IMR-90 (cell line): ENCODE measurements around the gene TGFBRAP1. TPM values are rescaled to one million over a fixed set of nuclear protein-coding genes. Genes with fewer than 3 reads are reported as not detected.

Experiments
- ATAC-seq: fragments of 200-7000 bp; cut with Tn5 transposase; 2 replicates; pipeline ENCODE4 v1.9.1; 2020; ENCODE audit warnings: low read depth, mild to moderate bottlenecking, moderate library complexity
- BruUV-seq: library from RNA; stranded (reverse); fragments of 400-500 nt; replicated peaks from 2 replicates; lab custom pipeline; 2021; lab: Mats Ljungman, UMichigan
- CTCF ChIA-PET: fragments of 300-600 bp; formaldehyde crosslinking; extraction: SDS; loops from one replicate; lab custom pipeline; 2021; ENCODE audit warnings: antibody characterized with exemption; lab: Yijun Ruan, JAX
- POLR2A ChIA-PET: fragments of 300-600 bp; sonication (Branson Sonifier 250); formaldehyde crosslinking; loops from one replicate; lab custom pipeline; 2022; ENCODE audit warnings: antibody characterized with exemption; ENCODE audit not compliant: unreplicated experiment; lab: Charles Lee
- DNase-seq: peaks from one replicate; pipeline ENCODE4 v3.0.0; 2013
- H2AFZ ChIP-seq: replicated peaks from 2 replicates; pipeline ENCODE3; 2013; ENCODE audit warnings: low read length, mild to moderate bottlenecking; ENCODE audit not compliant: poor library complexity
- H2AK5ac ChIP-seq: 2 replicates; pipeline ENCODE4 v1.6.1; 2013; ENCODE audit warnings: low read depth, low read length, inconsistent platforms
- H2AK9ac ChIP-seq: replicated peaks from 2 replicates; pipeline ENCODE3; 2013; ENCODE audit warnings: mild to moderate bottlenecking, low read depth, low read length, moderate library complexity; ENCODE audit not compliant: poor library complexity
- H2BK120ac ChIP-seq: 2 replicates; pipeline ENCODE4 v1.6.1; 2013; ENCODE audit warnings: low read depth, low read length, inconsistent platforms
- H2BK15ac ChIP-seq: 3 replicates; pipeline ENCODE4 v1.6.1; 2013; ENCODE audit warnings: low read depth, low read length, inconsistent platforms
- H2BK20ac ChIP-seq: 2 replicates; pipeline ENCODE4 v1.6.1; 2013; ENCODE audit warnings: low read depth, mild to moderate bottlenecking, inconsistent platforms, low read length, moderate library complexity
- H2BK5ac ChIP-seq: 2 replicates; pipeline ENCODE4 v1.6.1; 2013; ENCODE audit warnings: mild to moderate bottlenecking, low read depth, low read length, inconsistent platforms; ENCODE audit not compliant: poor library complexity, severe bottlenecking
- H3K14ac ChIP-seq: replicated peaks from 2 replicates; pipeline ENCODE4 v1.6.1; 2013; ENCODE audit warnings: low read depth, low read length, inconsistent platforms
- H3K18ac ChIP-seq: 2 replicates; pipeline ENCODE4 v1.6.1; 2013; ENCODE audit warnings: low read depth, low read length, control low read depth
- H3K23ac ChIP-seq: 2 replicates; pipeline ENCODE4 v1.6.1; 2013; ENCODE audit warnings: low read depth, low read length, inconsistent platforms
- H3K27ac ChIP-seq: 2 replicates; pipeline ENCODE4 v1.5.1; 2013; ENCODE audit warnings: mild to moderate bottlenecking, control low read depth, low read length; ENCODE audit not compliant: insufficient read depth
- H3K27me3 ChIP-seq: 2 replicates; pipeline ENCODE4 v1.6.1; 2013; ENCODE audit warnings: low read length; ENCODE audit not compliant: control insufficient read depth, insufficient read depth
- H3K36me3 ChIP-seq: 2 replicates; pipeline ENCODE4 v1.6.1; 2013; ENCODE audit warnings: low read length, mixed read lengths; ENCODE audit not compliant: control insufficient read depth, insufficient read depth
- H3K4ac ChIP-seq: 2 replicates; pipeline ENCODE4 v1.6.1; 2013; ENCODE audit warnings: low read depth, low read length, inconsistent platforms
- H3K4me1 ChIP-seq: 2 replicates; pipeline ENCODE4 v1.6.1; 2013; ENCODE audit warnings: low read length, mixed read lengths; ENCODE audit not compliant: control insufficient read depth, insufficient read depth
- H3K4me2 ChIP-seq: 2 replicates; pipeline ENCODE4 v1.6.1; 2013; ENCODE audit warnings: low read depth, mild to moderate bottlenecking, control low read depth, low read length, moderate library complexity
- H3K4me3 ChIP-seq: 2 replicates; pipeline ENCODE4 v1.5.1; 2013; ENCODE audit warnings: low read depth, mild to moderate bottlenecking, control low read depth, low read length, moderate library complexity; ENCODE audit not compliant: insufficient read depth
- H3K56ac ChIP-seq: 2 replicates; pipeline ENCODE4 v1.6.1; 2013; ENCODE audit warnings: low read length, inconsistent platforms; ENCODE audit not compliant: insufficient read depth; ENCODE audit errors: extremely low read depth
- H3K79me1 ChIP-seq, 2 experiments: 2 replicates each; pipeline ENCODE4 v1.6.1; 2013; ENCODE audit warnings: low read length in 2 of 2, inconsistent platforms in 1 of 2, low read depth in 1 of 2
- H3K9ac ChIP-seq: 2 replicates; pipeline ENCODE4 v1.6.1; 2013; ENCODE audit warnings: low read depth, low read length, control low read depth
- H3K9me1 ChIP-seq: 2 replicates; pipeline ENCODE4 v1.6.1; 2013; ENCODE audit warnings: low read length, inconsistent platforms; ENCODE audit not compliant: insufficient read depth
- H3K9me3 ChIP-seq: 2 replicates; pipeline ENCODE4 v1.6.1; 2013; ENCODE audit warnings: low read length; ENCODE audit not compliant: control insufficient read depth, insufficient read depth
- H4K20me1 ChIP-seq: 2 replicates; pipeline ENCODE4 v1.6.1; 2013; ENCODE audit warnings: low read length, inconsistent platforms; ENCODE audit not compliant: insufficient read depth
- H4K5ac ChIP-seq: 2 replicates; pipeline ENCODE4 v1.6.1; 2013; ENCODE audit warnings: mild to moderate bottlenecking, low read depth, low read length, control low read depth
- H4K8ac ChIP-seq, 2 experiments: 2 replicates each; pipeline ENCODE4 v1.6.1; 2013; ENCODE audit warnings: low read depth in 2 of 2, low read length in 2 of 2, control low read depth in 1 of 2, inconsistent platforms in 1 of 2
- H4K91ac ChIP-seq: 2 replicates; pipeline ENCODE4 v1.6.1; 2013; ENCODE audit warnings: low read depth, low read length, inconsistent platforms; ENCODE audit not compliant: insufficient read depth
- CEBPB ChIP-seq: IDR thresholded peaks from 2 replicates; pipeline ENCODE4 v1.6.1; 2012; ENCODE audit warnings: low read depth, low read length, improper control_type of control experiment
- POLR2A ChIP-seq: IDR thresholded peaks from 2 replicates; pipeline ENCODE4 v1.6.1; 2012; ENCODE audit warnings: mild to moderate bottlenecking, low read depth, low read length
- WGBS, 2 experiments: methylation state at CpG; one replicate each; pipeline versions ENCODE4 v1.1.5 to v1.1.7; 2013; ENCODE audit warnings: missing lambda C conversion rate in 2 of 2; ENCODE audit not compliant: insufficient read length in 1 of 2; ENCODE audit errors: extremely low coverage in 2 of 2; 5-methylcytosine and 5-hydroxymethylcytosine counted together
- dilution Hi-C: fragments of 300-500 bp; cut with HindIII; formaldehyde crosslinking; loops from one replicate; pipeline ENCODE4 v1.14.3; 2018; ENCODE audit warnings: low sequenced_read_pairs; ENCODE audit not compliant: unreplicated experiment
- in situ Hi-C: fragments of 300-500 bp; cut with MboI; formaldehyde crosslinking; loops from 3 replicates; pipeline ENCODE4 v1.14.3; 2019; ENCODE audit warnings: low sequenced_read_pairs, inconsistent platforms, mixed read lengths
- intact Hi-C: fragments of 100-400 bp; cut with micrococcal nuclease; formaldehyde crosslinking; loops from 2 replicates; pipeline ENCODE4 v1.10.0; 2022
- polyA plus RNA-seq, 3 experiments: library from polyadenylated mRNA; depleted of rRNA; stranded (reverse); fragments of >200 nt; gene quantifications; 2 replicates each; pipeline ENCODE4 v1.2.3, GENCODE V29; 2012; ENCODE audit warnings: low replicate concordance in 1 of 3
- total RNA-seq: library from RNA; depleted of rRNA; stranded (reverse); fragments of >200 nt; gene quantifications from 2 replicates; pipeline ENCODE4 v1.2.3, GENCODE V29; 2012
- TF ChIP-seq, protein P1 (sequence below): fragments of 150-350 bp; IDR thresholded peaks from 2 replicates; pipeline ENCODE4 v1.6.1; 2016; ENCODE audit warnings: low read depth, mild to moderate bottlenecking, low read length, moderate library complexity, borderline replicate concordance
- TF ChIP-seq, protein P2 (sequence below): conservative IDR thresholded peaks from 2 replicates; pipeline ENCODE4 v1.5.1; 2012; ENCODE audit warnings: mild to moderate bottlenecking, low read depth, low read length, improper control_type of control experiment

The TGFBRAP1 gene
- total and polyA plus RNA-seq, 2 of the 4 experiments (the other 2 are of a cell fraction) = 7.2 to 10.4 TPM

DNA sequence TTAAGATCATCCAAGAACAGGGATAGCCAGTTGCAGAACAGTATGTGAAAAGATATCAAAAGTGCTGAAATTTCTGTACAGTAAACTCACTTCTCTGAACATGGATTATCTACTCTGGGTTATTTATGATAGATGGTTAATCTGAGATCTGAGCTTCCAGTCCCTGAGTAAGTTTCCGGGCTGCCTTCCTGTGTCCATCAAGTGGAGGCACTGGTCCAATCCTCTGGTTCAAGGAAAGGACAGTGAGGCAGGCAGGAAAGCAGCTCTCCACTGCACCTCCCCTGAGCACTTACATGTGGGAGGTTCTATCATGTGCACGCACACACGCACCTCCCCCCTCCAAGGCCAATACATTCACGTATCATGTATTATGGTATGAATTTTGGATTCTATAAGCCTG lies 55.5 kb downstream of the TGFBRAP1 start:
- no peak overlapping the region for H4K91ac ChIP-seq
- no peak overlapping the region for H3K27ac ChIP-seq
- intact Hi-C loops (no loop called here), dilution Hi-C loops (no loop called here), in situ Hi-C loops (no loop called here)
- no CpG with 5 or more reads among the region's 4 CpGs for WGBS, 2 experiments
- ATAC-seq = no peak
- H3K36me3 ChIP-seq = peaks cover 50% of the 10 kb centered on the region
- H3K4me3 ChIP-seq = no peak overlapping the region
- H3K23ac ChIP-seq = no peak overlapping the region
- H2BK5ac ChIP-seq = no peak overlapping the region
- H2AFZ ChIP-seq = no peak overlapping the region
- no peak overlapping the region for H3K4ac ChIP-seq
- no TSS peak for BruUV-seq
- H3K18ac ChIP-seq = no peak overlapping the region
- no peak overlapping the region for H4K8ac ChIP-seq
- H3K56ac ChIP-seq = no peak overlapping the region
- H2BK20ac ChIP-seq = no peak overlapping the region
- no peak overlapping the region for H2BK15ac ChIP-seq
- no peaks in the 10 kb centered on the region for H4K20me1 ChIP-seq
- no peaks in the 10 kb centered on the region for H3K79me1 ChIP-seq
- no peaks in the 10 kb centered on the region for H3K27me3 ChIP-seq
- no peak for DNase-seq
- TF ChIP-seq CEBPB (no peak), POLR2A (no peak)
- TF ChIP-seq, protein P1, sequence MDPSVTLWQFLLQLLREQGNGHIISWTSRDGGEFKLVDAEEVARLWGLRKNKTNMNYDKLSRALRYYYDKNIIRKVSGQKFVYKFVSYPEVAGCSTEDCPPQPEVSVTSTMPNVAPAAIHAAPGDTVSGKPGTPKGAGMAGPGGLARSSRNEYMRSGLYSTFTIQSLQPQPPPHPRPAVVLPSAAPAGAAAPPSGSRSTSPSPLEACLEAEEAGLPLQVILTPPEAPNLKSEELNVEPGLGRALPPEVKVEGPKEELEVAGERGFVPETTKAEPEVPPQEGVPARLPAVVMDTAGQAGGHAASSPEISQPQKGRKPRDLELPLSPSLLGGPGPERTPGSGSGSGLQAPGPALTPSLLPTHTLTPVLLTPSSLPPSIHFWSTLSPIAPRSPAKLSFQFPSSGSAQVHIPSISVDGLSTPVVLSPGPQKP = no peak
- TF ChIP-seq, protein P2, sequence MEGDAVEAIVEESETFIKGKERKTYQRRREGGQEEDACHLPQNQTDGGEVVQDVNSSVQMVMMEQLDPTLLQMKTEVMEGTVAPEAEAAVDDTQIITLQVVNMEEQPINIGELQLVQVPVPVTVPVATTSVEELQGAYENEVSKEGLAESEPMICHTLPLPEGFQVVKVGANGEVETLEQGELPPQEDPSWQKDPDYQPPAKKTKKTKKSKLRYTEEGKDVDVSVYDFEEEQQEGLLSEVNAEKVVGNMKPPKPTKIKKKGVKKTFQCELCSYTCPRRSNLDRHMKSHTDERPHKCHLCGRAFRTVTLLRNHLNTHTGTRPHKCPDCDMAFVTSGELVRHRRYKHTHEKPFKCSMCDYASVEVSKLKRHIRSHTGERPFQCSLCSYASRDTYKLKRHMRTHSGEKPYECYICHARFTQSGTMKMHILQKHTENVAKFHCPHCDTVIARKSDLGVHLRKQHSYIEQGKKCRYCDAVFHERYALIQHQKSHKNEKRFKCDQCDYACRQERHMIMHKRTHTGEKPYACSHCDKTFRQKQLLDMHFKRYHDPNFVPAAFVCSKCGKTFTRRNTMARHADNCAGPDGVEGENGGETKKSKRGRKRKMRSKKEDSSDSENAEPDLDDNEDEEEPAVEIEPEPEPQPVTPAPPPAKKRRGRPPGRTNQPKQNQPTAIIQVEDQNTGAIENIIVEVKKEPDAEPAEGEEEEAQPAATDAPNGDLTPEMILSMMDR = no peak
- CTCF ChIA-PET = interaction anchor here (2.0 kb wide), 1 partner anchor 21 kb away, joined by 5 read pairs; no protein-coding TSS in a partner anchor
- no peak overlapping the region for H3K14ac ChIP-seq
- H3K4me1 ChIP-seq = no peaks in the 10 kb centered on the region
- no peak overlapping the region for H3K4me2 ChIP-seq
- no peak overlapping the region for H3K9ac ChIP-seq
- H2AK5ac ChIP-seq = no peak overlapping the region
- no peaks in the 10 kb centered on the region; the same call in 1 of the 2 replicates for H3K9me1 ChIP-seq
- H2BK120ac ChIP-seq = no peak overlapping the region
- H4K5ac ChIP-seq = no peak overlapping the region
- H2AK9ac ChIP-seq = no peak overlapping the region
- no peaks in the 10 kb centered on the region for H3K9me3 ChIP-seq
- POLR2A ChIA-PET = no interaction called here
